GM21526 (cell line): ENCODE data around the gene NXN.
"Not testable (repeated sequence)": the region's sequence is repeated elsewhere in the genome, so short reads cannot be mapped to it uniquely, and the experiment has no call there.

Experiments
- ATAC-seq: cut with Tn5 transposase; IDR thresholded peaks from one replicate; pipeline ENCODE4 v1.9.1; 2021; ENCODE audit warnings: moderate library complexity; ENCODE audit not compliant: unreplicated experiment, low FRiP score

NXN gene

GRCh38 chr17:752002-752619 lies 227.5 kb downstream of the NXN start, which contains the start of gene GEMIN4:
GEMIN4 (minus strand) TSS chr17:752264; CDS start chr17:752142, 122 bp downstream.
- ATAC-seq, result peak; percentile 76

GRCh38 chr17:751269-752001 lies 228.1 kb downstream of the NXN start:
- ATAC-seq, result peak; percentile 28

GRCh38 chr17:750431-751037 lies 229.0 kb downstream of the NXN start:
- no peak for ATAC-seq

- not testable (repeated sequence) for ATAC-seq
Measured at GRCh38 chr17:749359-749758, 230.2 kb downstream of the NXN start.
